Astrocyte (in vitro differentiated cells and primary cell): ENCODE results near the gene PMEL. TPM values are rescaled to one million over a fixed set of nuclear protein-coding genes. Genes with fewer than 3 reads are reported as not detected.

Experiments
- DNase-seq: peaks from one replicate; pipeline ENCODE4 v3.0.0-alpha.2; 2010; ENCODE audit warnings: low read depth
- FAIRE-seq: peaks from 2 replicates; lab custom pipeline; 2011; peaks lifted over from hg19 to GRCh38; lab: Jason Lieb, UNC
- H2AFZ ChIP-seq: 2 replicates; pipeline ENCODE4 v1.6.0; 2012; ENCODE audit warnings: low read depth, low read length, inconsistent platforms
- H3K27ac ChIP-seq: 2 replicates; pipeline ENCODE4 v1.5.1; 2011; ENCODE audit warnings: low read depth, low read length, inconsistent platforms
- H3K27me3 ChIP-seq: 2 replicates; pipeline ENCODE4 v1.6.0; 2011; ENCODE audit warnings: low read length, inconsistent platforms; ENCODE audit not compliant: insufficient read depth
- H3K36me3 ChIP-seq: 2 replicates; pipeline ENCODE4 v1.5.1; 2011; ENCODE audit warnings: low read length, inconsistent platforms; ENCODE audit not compliant: insufficient read depth
- H3K4me1 ChIP-seq: 2 replicates; pipeline ENCODE4 v1.5.1; 2011; ENCODE audit warnings: low read length, inconsistent platforms; ENCODE audit not compliant: insufficient read depth
- H3K4me2 ChIP-seq: 2 replicates; pipeline ENCODE4 v1.6.0; 2012; ENCODE audit warnings: low read length, inconsistent platforms
- H3K4me3 ChIP-seq: 2 replicates; pipeline ENCODE4 v1.5.1; 2011; ENCODE audit warnings: low read depth, mild to moderate bottlenecking, low read length, inconsistent platforms; ENCODE audit not compliant: insufficient read depth
- H3K79me2 ChIP-seq: 2 replicates; pipeline ENCODE4 v1.6.0; 2012; ENCODE audit warnings: mild to moderate bottlenecking, low read length, inconsistent platforms; ENCODE audit not compliant: insufficient read depth
- H3K9ac ChIP-seq: 2 replicates; pipeline ENCODE4 v1.6.0; 2012; ENCODE audit warnings: mild to moderate bottlenecking, low read length, inconsistent platforms
- H3K9me3 ChIP-seq: 2 replicates; pipeline ENCODE4 v1.5.1; 2012; ENCODE audit warnings: low read depth, mild to moderate bottlenecking, low read length, inconsistent platforms; ENCODE audit not compliant: insufficient read depth
- H4K20me1 ChIP-seq: 2 replicates; pipeline ENCODE4 v1.6.0; 2012; ENCODE audit warnings: low read length, inconsistent platforms; ENCODE audit not compliant: insufficient read depth
- H3K27ac Mint-ChIP-seq: one replicate; pipeline ENCODE4 v1.8.0; 2021; ENCODE audit warnings: mild to moderate bottlenecking, mixed read lengths; ENCODE audit not compliant: unreplicated experiment
- H3K27me3 Mint-ChIP-seq: one replicate; pipeline ENCODE4 v1.8.0; 2021; ENCODE audit warnings: low read depth, mixed read lengths; ENCODE audit not compliant: unreplicated experiment
- H3K36me3 Mint-ChIP-seq: one replicate; pipeline ENCODE4 v1.8.0; 2021; ENCODE audit warnings: low read depth, mixed read lengths; ENCODE audit not compliant: unreplicated experiment
- H3K4me1 Mint-ChIP-seq: one replicate; pipeline ENCODE4 v1.8.0; 2021; ENCODE audit warnings: low read depth, mixed read lengths; ENCODE audit not compliant: unreplicated experiment
- H3K4me3 Mint-ChIP-seq: one replicate; pipeline ENCODE4 v1.8.0; 2021; ENCODE audit warnings: mild to moderate bottlenecking, moderate library complexity, mixed read lengths; ENCODE audit not compliant: unreplicated experiment
- H3K9me3 Mint-ChIP-seq: one replicate; pipeline ENCODE4 v1.8.0; 2021; ENCODE audit warnings: mild to moderate bottlenecking, mixed read lengths; ENCODE audit not compliant: unreplicated experiment
- EZH2 ChIP-seq: IDR thresholded peaks from 2 replicates; pipeline ENCODE4 v1.6.1; 2012; ENCODE audit warnings: mild to moderate bottlenecking, low read length, inconsistent platforms; ENCODE audit not compliant: insufficient read depth
- total RNA-seq: library from RNA; stranded (reverse); gene quantifications from 2 replicates; pipeline ENCODE4 v1.2.1, GENCODE V29; 2021
- TF ChIP-seq, protein P1 (sequence below): IDR thresholded peaks from 2 replicates; pipeline ENCODE4 v1.5.1; 2011; ENCODE audit warnings: low read depth, mild to moderate bottlenecking, inconsistent platforms, low read length, moderate library complexity; ENCODE audit not compliant: insufficient read depth

The PMEL gene
- total RNA-seq, 1 donor from 2014 or later = 13.8 TPM

DNA sequence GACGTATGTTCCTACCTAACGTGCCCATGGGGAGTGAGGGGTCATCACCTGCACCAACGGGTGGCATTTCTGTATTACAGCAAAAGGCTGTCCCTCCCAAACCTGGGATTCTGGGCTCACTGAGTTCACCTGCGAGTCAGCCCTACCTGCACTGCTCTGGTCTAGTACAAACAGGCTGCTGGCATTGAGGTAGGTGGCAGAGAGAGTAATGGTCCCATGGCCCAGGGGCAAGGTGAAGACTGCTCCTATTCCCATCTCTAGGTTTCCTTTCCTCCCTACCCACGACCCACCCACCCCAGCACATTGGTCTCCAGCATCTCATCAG, 31.7 kb upstream of the PMEL start:
- no peak for FAIRE-seq
- no peak for DNase-seq
- no peaks in the 10 kb centered on the region for H4K20me1 ChIP-seq
- Mint-ChIP-seq H3K27me3 (no peaks in the 10 kb centered on the region), H3K4me1 (no peaks in the 10 kb centered on the region), H3K9me3 (peaks cover 2% of the 10 kb centered on the region), H3K27ac (peak overlapping the region; percentile 87), H3K4me3 (peak overlapping the region; percentile 94), H3K36me3 (peaks cover 9% of the 10 kb centered on the region)
- H3K36me3 ChIP-seq = peaks cover 22% of the 10 kb centered on the region
- peaks cover 6% of the 10 kb centered on the region for H3K4me1 ChIP-seq
- no peaks in the 10 kb centered on the region for H3K9me3 ChIP-seq
- TF ChIP-seq EZH2 = no peak
- TF ChIP-seq, protein P1, sequence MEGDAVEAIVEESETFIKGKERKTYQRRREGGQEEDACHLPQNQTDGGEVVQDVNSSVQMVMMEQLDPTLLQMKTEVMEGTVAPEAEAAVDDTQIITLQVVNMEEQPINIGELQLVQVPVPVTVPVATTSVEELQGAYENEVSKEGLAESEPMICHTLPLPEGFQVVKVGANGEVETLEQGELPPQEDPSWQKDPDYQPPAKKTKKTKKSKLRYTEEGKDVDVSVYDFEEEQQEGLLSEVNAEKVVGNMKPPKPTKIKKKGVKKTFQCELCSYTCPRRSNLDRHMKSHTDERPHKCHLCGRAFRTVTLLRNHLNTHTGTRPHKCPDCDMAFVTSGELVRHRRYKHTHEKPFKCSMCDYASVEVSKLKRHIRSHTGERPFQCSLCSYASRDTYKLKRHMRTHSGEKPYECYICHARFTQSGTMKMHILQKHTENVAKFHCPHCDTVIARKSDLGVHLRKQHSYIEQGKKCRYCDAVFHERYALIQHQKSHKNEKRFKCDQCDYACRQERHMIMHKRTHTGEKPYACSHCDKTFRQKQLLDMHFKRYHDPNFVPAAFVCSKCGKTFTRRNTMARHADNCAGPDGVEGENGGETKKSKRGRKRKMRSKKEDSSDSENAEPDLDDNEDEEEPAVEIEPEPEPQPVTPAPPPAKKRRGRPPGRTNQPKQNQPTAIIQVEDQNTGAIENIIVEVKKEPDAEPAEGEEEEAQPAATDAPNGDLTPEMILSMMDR = no peak
- H3K27me3 ChIP-seq = no peaks in the 10 kb centered on the region
- peak overlapping the region; percentile 66 for H2AFZ ChIP-seq
- peak overlapping the region; percentile 29 for H3K27ac ChIP-seq
- peak overlapping the region; percentile 93 for H3K4me2 ChIP-seq
- H3K4me3 ChIP-seq = peak overlapping the region; percentile 85
- peak overlapping the region; percentile 85 for H3K9ac ChIP-seq
- H3K79me2 ChIP-seq = peaks cover 6% of the 10 kb centered on the region

- Histone ChIP-seq H4K20me1 (no peaks in the 10 kb centered on the region), H3K9ac (peak within 1 kb of the TSS; percentile 85), H3K4me3 (peak within 1 kb of the TSS; percentile 85), H3K36me3 (peaks cover 25% of the 10 kb centered on the region), H3K4me1 (peaks cover 6% of the 10 kb centered on the region), H3K27me3 (no peaks in the 10 kb centered on the region), H2AFZ (peak within 1 kb of the TSS; percentile 76), H3K9me3 (no peaks in the 10 kb centered on the region), H3K4me2 (peak within 1 kb of the TSS; percentile 93), H3K27ac (peak within 1 kb of the TSS; percentile 29), H3K79me2 (peaks cover 6% of the 10 kb centered on the region)
- TF ChIP-seq, protein P1 = no peak
- TF ChIP-seq EZH2 = no peak
- Mint-ChIP-seq H3K4me1 (no peaks in the 10 kb centered on the region), H3K4me3 (peak within 1 kb of the TSS; percentile 94), H3K9me3 (no peaks in the 10 kb centered on the region), H3K27ac (peak within 1 kb of the TSS; percentile 87), H3K27me3 (no peaks in the 10 kb centered on the region), H3K36me3 (peaks cover 7% of the 10 kb centered on the region)
- DNase-seq (peak; percentile 95), FAIRE-seq (peak; percentile 68)
Observed at GRCh38 chr12:55996715-55997534, 31.1 kb upstream of the PMEL start, which contains the start of gene SUOX. SUOX (plus strand) TSS chr12:55997276; CDS start chr12:56002222, 4,946 bp downstream.

- H3K4me3 ChIP-seq = peak overlapping the region; percentile 85
- no peaks in the 10 kb centered on the region for H3K9me3 ChIP-seq
- H3K9ac ChIP-seq = peak overlapping the region; percentile 85
- H3K4me1 ChIP-seq = peaks cover 6% of the 10 kb centered on the region
- Mint-ChIP-seq H3K27me3 (no peaks in the 10 kb centered on the region), H3K4me3 (peak overlapping the region; percentile 94), H3K27ac (peak overlapping the region; percentile 62), H3K36me3 (peaks cover 9% of the 10 kb centered on the region), H3K9me3 (no peaks in the 10 kb centered on the region), H3K4me1 (no peaks in the 10 kb centered on the region)
- H3K27me3 ChIP-seq = no peaks in the 10 kb centered on the region
- H3K79me2 ChIP-seq = peaks cover 6% of the 10 kb centered on the region
- peaks cover 29% of the 10 kb centered on the region for H3K36me3 ChIP-seq
- no peaks in the 10 kb centered on the region for H4K20me1 ChIP-seq
- no peak for FAIRE-seq
- TF ChIP-seq EZH2 = no peak
- TF ChIP-seq, protein P1 = peak; percentile 94
- H3K27ac ChIP-seq = no peak overlapping the region
- peak overlapping the region; percentile 93 for H3K4me2 ChIP-seq
- H2AFZ ChIP-seq = no peak overlapping the region
- peak; percentile 18 for DNase-seq
Observed at GRCh38 chr12:55996201-55996714, 30.4 kb upstream of the PMEL start.
